H9 (cell line): ENCODE measurements around the gene CCK. TPM values are rescaled to one million over a fixed set of nuclear protein-coding genes. Genes with fewer than 3 reads are reported as not detected.

Experiments
- DNase-seq: peaks from one replicate; pipeline ENCODE4 v3.0.0-alpha.2; 2017
- H2AFZ ChIP-seq: one replicate; pipeline ENCODE4 v1.6.1; 2013; ENCODE audit warnings: mild to moderate bottlenecking, low read length, control low read depth, moderate library complexity
- H2AK5ac ChIP-seq: 2 replicates; pipeline ENCODE4 v1.6.1; 2013; ENCODE audit warnings: low read length, control low read depth, mixed read lengths; ENCODE audit not compliant: insufficient read length
- H2BK120ac ChIP-seq: one replicate; pipeline ENCODE4 v1.6.1; 2013; ENCODE audit warnings: low read depth, mild to moderate bottlenecking, low read length, control low read depth, inconsistent platforms; ENCODE audit not compliant: poor library complexity, severe bottlenecking
- H2BK12ac ChIP-seq: 2 replicates; pipeline ENCODE4 v1.6.1; 2013; ENCODE audit warnings: low read length, control low read depth, mixed read lengths, low read depth; ENCODE audit not compliant: insufficient read length
- H2BK15ac ChIP-seq: 2 replicates; pipeline ENCODE4 v1.6.1; 2013; ENCODE audit warnings: low read depth, low read length, control low read depth
- H2BK20ac ChIP-seq: one replicate; pipeline ENCODE4 v1.6.1; 2013; ENCODE audit warnings: low read depth, mild to moderate bottlenecking, low read length, control low read depth, inconsistent platforms; ENCODE audit not compliant: poor library complexity, severe bottlenecking
- H2BK5ac ChIP-seq: 2 replicates; pipeline ENCODE4 v1.6.1; 2013; ENCODE audit warnings: low read length, control low read depth, mixed read lengths; ENCODE audit not compliant: insufficient read length
- H3K14ac ChIP-seq: 2 replicates; pipeline ENCODE4 v1.6.1; 2013; ENCODE audit warnings: low read length, control low read depth; ENCODE audit not compliant: insufficient read depth
- H3K18ac ChIP-seq: 2 replicates; pipeline ENCODE4 v1.6.1; 2013; ENCODE audit warnings: low read depth, mild to moderate bottlenecking, mixed read lengths, low read length, control low read depth; ENCODE audit not compliant: insufficient read length
- H3K23ac ChIP-seq: 2 replicates; pipeline ENCODE4 v1.6.1; 2013; ENCODE audit warnings: low read length, control low read depth, mixed read lengths, low read depth; ENCODE audit not compliant: insufficient read length
- H3K23me2 ChIP-seq: 2 replicates; pipeline ENCODE4 v1.6.1; 2013; ENCODE audit warnings: low read depth, mild to moderate bottlenecking, mixed read lengths, low read length, control low read depth; ENCODE audit not compliant: insufficient read length, poor library complexity, severe bottlenecking
- H3K27ac ChIP-seq: 2 replicates; pipeline ENCODE4 v1.5.1; 2013; ENCODE audit warnings: low read length, control low read depth, mixed read lengths, low read depth; ENCODE audit not compliant: insufficient read length
- H3K27me3 ChIP-seq: 2 replicates; pipeline ENCODE4 v1.6.1; 2013; ENCODE audit warnings: low read length, control low read depth, inconsistent platforms; ENCODE audit not compliant: insufficient read depth
- H3K4ac ChIP-seq: 2 replicates; pipeline ENCODE4 v1.6.1; 2013; ENCODE audit warnings: low read depth, mild to moderate bottlenecking, control low read depth, inconsistent platforms, low read length, moderate library complexity
- H3K4me1 ChIP-seq: 2 replicates; pipeline ENCODE4 v1.6.1; 2013; ENCODE audit warnings: low read length, control low read depth, inconsistent platforms; ENCODE audit not compliant: insufficient read depth
- H3K4me2 ChIP-seq: 2 replicates; pipeline ENCODE4 v1.6.1; 2013; ENCODE audit warnings: low read length, control low read depth, mixed read lengths; ENCODE audit not compliant: insufficient read length, insufficient read depth
- H3K56ac ChIP-seq: 2 replicates; pipeline ENCODE4 v1.6.1; 2013; ENCODE audit warnings: low read depth, mild to moderate bottlenecking, mixed read lengths, low read length, control low read depth; ENCODE audit not compliant: insufficient read length
- H3K79me1 ChIP-seq: 2 replicates; pipeline ENCODE4 v1.6.1; 2013; ENCODE audit warnings: low read depth, mild to moderate bottlenecking, moderate library complexity, low read length, control low read depth, inconsistent platforms; ENCODE audit not compliant: insufficient read depth, poor library complexity, severe bottlenecking
- H3K79me2 ChIP-seq: 2 replicates; pipeline ENCODE4 v1.6.1; 2013; ENCODE audit warnings: low read length, control low read depth, inconsistent platforms; ENCODE audit not compliant: insufficient read depth
- H3K9ac ChIP-seq: 2 replicates; pipeline ENCODE4 v1.6.1; 2013; ENCODE audit warnings: low read length, control low read depth, mixed read lengths; ENCODE audit not compliant: insufficient read length; ENCODE audit errors: extremely low read depth
- H3K9me3 ChIP-seq: one replicate; pipeline ENCODE4 v1.6.1; 2013; ENCODE audit warnings: low read depth, low read length, inconsistent platforms; ENCODE audit not compliant: control insufficient read depth
- H3T11ph ChIP-seq: one replicate; pipeline ENCODE4 v1.6.1; 2013; ENCODE audit warnings: mild to moderate bottlenecking, low read length, control low read depth, inconsistent platforms
- H4K20me1 ChIP-seq: one replicate; pipeline ENCODE4 v1.6.1; 2013; ENCODE audit not compliant: control insufficient read depth, insufficient read length, insufficient read depth
- H4K5ac ChIP-seq: 2 replicates; pipeline ENCODE4 v1.6.1; 2013; ENCODE audit warnings: low read depth, mild to moderate bottlenecking, mixed read lengths, low read length, control low read depth; ENCODE audit not compliant: insufficient read length
- H4K8ac ChIP-seq: replicated peaks from 2 replicates; pipeline ENCODE4 v1.6.1; 2013; ENCODE audit warnings: low read length, control low read depth, mixed read lengths, low read depth; ENCODE audit not compliant: insufficient read length
- H4K91ac ChIP-seq: 2 replicates; pipeline ENCODE4 v1.6.1; 2013; ENCODE audit warnings: low read depth, mild to moderate bottlenecking, moderate library complexity, mixed read lengths, low read length, control low read depth; ENCODE audit not compliant: insufficient read length
- H3K27ac Mint-ChIP-seq, 3 experiments: 2 replicates in 2 of 3; 3 replicates in 1 of 3; pipeline ENCODE4 v1.8.0; 2020 to 2021; ENCODE audit warnings: mixed read lengths in 3 of 3, mild to moderate bottlenecking in 1 of 3, moderate library complexity in 1 of 3
- H3K27me3 Mint-ChIP-seq: 2 replicates; pipeline ENCODE4 v1.8.0; 2021; ENCODE audit warnings: low read depth, mild to moderate bottlenecking, moderate library complexity, mixed read lengths
- H3K36me3 Mint-ChIP-seq, 3 experiments: 2 replicates in 2 of 3; 3 replicates in 1 of 3; pipeline ENCODE4 v1.8.0; 2020 to 2021; ENCODE audit warnings: low read depth in 3 of 3, mixed read lengths in 3 of 3; ENCODE audit not compliant: insufficient read depth in 1 of 3
- H3K4me1 Mint-ChIP-seq, 2 experiments: 2 replicates each; pipeline ENCODE4 v1.8.0; 2020; ENCODE audit warnings: mixed read lengths in 2 of 2
- H3K4me3 Mint-ChIP-seq, 2 experiments: 2 replicates in 1 of 2; 3 replicates in 1 of 2; pipeline ENCODE4 v1.8.0; 2020 to 2021; ENCODE audit warnings: mild to moderate bottlenecking in 2 of 2, mixed read lengths in 2 of 2, moderate library complexity in 1 of 2
- H3K9me3 Mint-ChIP-seq, 2 experiments: 2 replicates in 1 of 2; 3 replicates in 1 of 2; pipeline ENCODE4 v1.8.0; 2020; ENCODE audit warnings: mild to moderate bottlenecking in 2 of 2, mixed read lengths in 2 of 2, moderate library complexity in 1 of 2
- CTCF ChIP-seq: fragments of 200-600 bp; sonication (generic); conservative IDR thresholded peaks from 3 replicates; pipeline ENCODE4 v1.8.0; 2021; ENCODE audit warnings: antibody characterized with exemption, mild to moderate bottlenecking
- WGBS: extraction: QIAGEN DNeasy Blood & Tissue Kit; methylation state at CpG from one replicate; pipeline ENCODE4 v1.1.7; 2013; ENCODE audit warnings: missing lambda C conversion rate, low lambda C conversion rate, mixed read lengths; ENCODE audit not compliant: insufficient read length; ENCODE audit errors: extremely low coverage; 5-methylcytosine and 5-hydroxymethylcytosine counted together
- total RNA-seq: library from RNA; stranded (reverse); gene quantifications from 2 replicates; pipeline ENCODE4 v1.2.1, GENCODE V29; 2021

CCK gene
- total RNA-seq, 1 experiment from 2014 or later, result 0.37 TPM

GRCh38 chr3:42220436-42221121 is 45.4 kb downstream of the CCK start:
- Histone ChIP-seq H3K79me1 (no peaks in the 10 kb centered on the region), H3K56ac (no peak overlapping the region), H2BK120ac (no peak overlapping the region), H3K18ac (no peak overlapping the region), H4K91ac (no peak overlapping the region), H3K4me2 (no peak overlapping the region), H4K20me1 (no peaks in the 10 kb centered on the region), H2BK20ac (no peak overlapping the region), H2BK15ac (no peak overlapping the region), H4K5ac (no peak overlapping the region), H2BK12ac (no peak overlapping the region), H3K4ac (no peak overlapping the region), H3K23ac (no peak overlapping the region), H3K4me1 (no peaks in the 10 kb centered on the region), H2AK5ac (no peak overlapping the region), H2BK5ac (no peak overlapping the region), H4K8ac (no peak overlapping the region), H3K9me3 (no peaks in the 10 kb centered on the region), H3K79me2 (no peaks in the 10 kb centered on the region), H3K27me3 (no peaks in the 10 kb centered on the region), H3K14ac (no peak overlapping the region), H3T11ph (no peak overlapping the region), H3K23me2 (no peaks in the 10 kb centered on the region), H3K27ac (no peak overlapping the region), H2AFZ (no peak overlapping the region), H3K9ac (no peak overlapping the region)
- no CpG with 5 or more reads among the region's 17 CpGs for WGBS
- Mint-ChIP-seq H3K27me3 (no peaks in the 10 kb centered on the region), H3K4me1 (0 out of 4 replicates have a peak, but pooled peaks cover 0 to 2% of the 10 kb centered on the region in 2 experiments), H3K36me3 (peaks cover 19 to 48% (median 31%) of the 10 kb centered on the region in 3 experiments; a peak in 6 of 7 replicates), H3K27ac (peak overlapping the region in 1 of 3 experiments; percentile 75; a peak in 3 of 7 replicates), H3K9me3 (no peaks in the 10 kb centered on the region), H3K4me3 (no peak overlapping the region)
- TF ChIP-seq CTCF, result no peak
- no peak for DNase-seq
